PC-3 (cell line): ENCODE data around the gene ETS1.

Experiments
- EZH2 ChIP-seq: fragments of 300-600 bp; sonication (generic); IDR thresholded peaks from one replicate; pipeline ENCODE4 v1.6.1; 2017; ENCODE audit warnings: antibody characterized with exemption, mild to moderate bottlenecking, low read length; ENCODE audit not compliant: unreplicated experiment
- TF ChIP-seq, protein P1 (sequence below): fragments of 300-600 bp; sonication (generic); conservative IDR thresholded peaks from 2 replicates; pipeline ENCODE4 v1.5.1; 2017; ENCODE audit warnings: antibody characterized with exemption, low read depth, mild to moderate bottlenecking, low read length

DNA sequence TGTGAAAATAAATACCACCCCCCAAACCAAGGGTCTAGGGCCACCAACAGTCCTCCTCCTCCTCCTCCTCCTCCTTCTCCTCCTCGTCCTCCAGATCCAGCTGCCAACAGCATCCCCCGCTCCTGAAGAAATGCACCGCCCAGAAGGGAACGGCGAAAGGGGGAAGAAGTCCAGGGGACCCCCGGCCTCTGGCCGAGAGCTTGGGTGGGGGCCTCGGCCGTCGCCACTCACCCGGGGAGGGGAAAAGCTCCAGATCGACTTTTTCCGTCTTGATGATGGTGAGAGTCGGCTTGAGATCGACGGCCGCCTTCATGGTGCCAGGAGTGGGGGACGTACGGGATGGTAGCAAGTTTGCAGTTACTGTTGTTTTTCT lies 65.7 kb downstream of the ETS1 start:
- TF ChIP-seq, protein P1, sequence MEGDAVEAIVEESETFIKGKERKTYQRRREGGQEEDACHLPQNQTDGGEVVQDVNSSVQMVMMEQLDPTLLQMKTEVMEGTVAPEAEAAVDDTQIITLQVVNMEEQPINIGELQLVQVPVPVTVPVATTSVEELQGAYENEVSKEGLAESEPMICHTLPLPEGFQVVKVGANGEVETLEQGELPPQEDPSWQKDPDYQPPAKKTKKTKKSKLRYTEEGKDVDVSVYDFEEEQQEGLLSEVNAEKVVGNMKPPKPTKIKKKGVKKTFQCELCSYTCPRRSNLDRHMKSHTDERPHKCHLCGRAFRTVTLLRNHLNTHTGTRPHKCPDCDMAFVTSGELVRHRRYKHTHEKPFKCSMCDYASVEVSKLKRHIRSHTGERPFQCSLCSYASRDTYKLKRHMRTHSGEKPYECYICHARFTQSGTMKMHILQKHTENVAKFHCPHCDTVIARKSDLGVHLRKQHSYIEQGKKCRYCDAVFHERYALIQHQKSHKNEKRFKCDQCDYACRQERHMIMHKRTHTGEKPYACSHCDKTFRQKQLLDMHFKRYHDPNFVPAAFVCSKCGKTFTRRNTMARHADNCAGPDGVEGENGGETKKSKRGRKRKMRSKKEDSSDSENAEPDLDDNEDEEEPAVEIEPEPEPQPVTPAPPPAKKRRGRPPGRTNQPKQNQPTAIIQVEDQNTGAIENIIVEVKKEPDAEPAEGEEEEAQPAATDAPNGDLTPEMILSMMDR: no peak
- no peak for TF ChIP-seq EZH2
